ENCODE data around the gene PLEKHH2. TPM values are rescaled to one million over a fixed set of nuclear protein-coding genes. Genes with fewer than 3 reads are reported as not detected.

The PLEKHH2 gene
- total RNA-seq, 1 donor from 2014 or later: 2.1 TPM

- no peak overlapping the region for H3K27ac Mint-ChIP-seq (ENCODE audit: unreplicated experiment)
- H3K4me1 Mint-ChIP-seq: peaks cover 17% of the 10 kb centered on the region
- no peak overlapping the region for H3K4me3 Mint-ChIP-seq
- no peak for DNase-seq (ENCODE audit: low read depth, low spot score)
- no peaks in the 10 kb centered on the region for H3K27me3 Mint-ChIP-seq (ENCODE audit: low read depth)
- no peak for TF ChIP-seq CTCF (conservative IDR thresholded peaks at IDR 0.05)
- no peaks in the 10 kb centered on the region for H3K9me3 Mint-ChIP-seq
- no peaks in the 10 kb centered on the region for H3K36me3 Mint-ChIP-seq (ENCODE audit: low read depth)
Observed at GRCh38 chr2:43759195-43759594, 122.1 kb downstream of the PLEKHH2 start.

GRCh38 chr2:43762286-43762685, 125.2 kb downstream of the PLEKHH2 start:
- TF ChIP-seq CTCF (conservative IDR thresholded peaks at IDR 0.05): no peak
- Mint-ChIP-seq H3K9me3 (no peaks in the 10 kb centered on the region), H3K4me3 (no peak overlapping the region), H3K4me1 (peaks cover 13% of the 10 kb centered on the region), H3K27ac (ENCODE audit: unreplicated experiment) (no peak overlapping the region), H3K27me3 (ENCODE audit: low read depth) (no peaks in the 10 kb centered on the region), H3K36me3 (ENCODE audit: low read depth) (no peaks in the 10 kb centered on the region)
- DNase-seq (ENCODE audit: low read depth, low spot score): no peak

GRCh38 chr2:43763091-43763490, 126.0 kb downstream of the PLEKHH2 start:
- Mint-ChIP-seq H3K27ac (ENCODE audit: unreplicated experiment) (no peak overlapping the region), H3K27me3 (ENCODE audit: low read depth) (no peaks in the 10 kb centered on the region), H3K9me3 (no peaks in the 10 kb centered on the region), H3K36me3 (ENCODE audit: low read depth) (no peaks in the 10 kb centered on the region), H3K4me1 (peaks cover 13% of the 10 kb centered on the region), H3K4me3 (no peak overlapping the region)
- TF ChIP-seq CTCF (conservative IDR thresholded peaks at IDR 0.05): no peak
- DNase-seq (ENCODE audit: low read depth, low spot score): no peak

- H3K36me3 Mint-ChIP-seq (ENCODE audit: low read depth): no peaks in the 10 kb centered on the region
Observed at GRCh38 chr2:43764086-43764705, 127.1 kb downstream of the PLEKHH2 start.

GRCh38 chr2:43766006-43766405, 128.9 kb downstream of the PLEKHH2 start:
- no peaks in the 10 kb centered on the region for H3K27me3 Mint-ChIP-seq (ENCODE audit: low read depth)
- no peak overlapping the region for H3K4me3 Mint-ChIP-seq
- H3K36me3 Mint-ChIP-seq (ENCODE audit: low read depth): no peaks in the 10 kb centered on the region
- TF ChIP-seq CTCF (conservative IDR thresholded peaks at IDR 0.05): no peak
- no peak overlapping the region for H3K27ac Mint-ChIP-seq (ENCODE audit: unreplicated experiment)
- no peak for DNase-seq (ENCODE audit: low read depth, low spot score)
- no peaks in the 10 kb centered on the region for H3K9me3 Mint-ChIP-seq
- H3K4me1 Mint-ChIP-seq: no peaks in the 10 kb centered on the region

More at GRCh38 chr2:43764086-43764705, 127.1 kb downstream of the PLEKHH2 start:
- no peak overlapping the region for H3K27ac Mint-ChIP-seq (ENCODE audit: unreplicated experiment)
- TF ChIP-seq CTCF (conservative IDR thresholded peaks at IDR 0.05): no peak
- peaks cover 5% of the 10 kb centered on the region for H3K4me1 Mint-ChIP-seq
- H3K9me3 Mint-ChIP-seq: no peaks in the 10 kb centered on the region
- no peak overlapping the region for H3K4me3 Mint-ChIP-seq
- DNase-seq (ENCODE audit: low read depth, low spot score): no peak
- H3K27me3 Mint-ChIP-seq (ENCODE audit: low read depth): no peaks in the 10 kb centered on the region
